Uterus (tissue), 4 donors: ENCODE results near the gene BOD1L1. TPM values are rescaled to one million over a fixed set of nuclear protein-coding genes. Genes with fewer than 3 reads are reported as not detected.

ENCODE experiments used
- DNase-seq, 2 donors: peaks; one replicate each; pipeline ENCODE4 v3.0.0-alpha.2; 2019 to 2020
- H3K27ac ChIP-seq, 2 donors: fragments of 200-600 bp; sonication (generic); 1 replicate in 1 of 2; 2 replicates in 1 of 2; pipeline ENCODE4 v1.5.1; 2016 to 2018
- H3K27me3 ChIP-seq, 2 donors: fragments of 200-600 bp; sonication (generic); one replicate each; pipeline ENCODE4 v1.5.1; 2018 to 2019; ENCODE audit warnings: control low read depth in 1 of 2
- H3K36me3 ChIP-seq, 2 donors: fragments of 200-600 bp; sonication (generic); one replicate each; pipeline ENCODE4 v1.5.1; 2019; ENCODE audit warnings: control low read depth in 1 of 2
- H3K4me1 ChIP-seq, 2 donors: fragments of 200-600 bp; sonication (generic); one replicate each; pipeline ENCODE4 v1.5.1; 2018 to 2019; ENCODE audit warnings: control low read depth in 1 of 2
- H3K4me3 ChIP-seq, 2 donors: fragments of 200-600 bp; sonication (generic); 1 replicate in 1 of 2; 2 replicates in 1 of 2; pipeline ENCODE4 v1.5.1; 2018 to 2019; ENCODE audit warnings: mild to moderate bottlenecking in 1 of 2
- H3K9me3 ChIP-seq, 2 donors: fragments of 200-600 bp; sonication (generic); one replicate each; pipeline ENCODE4 v1.5.1; 2019; ENCODE audit warnings: control low read depth in 1 of 2
- CTCF ChIP-seq, 4 experiments: fragments of 200-600 bp in 2 of 4; fragments of 450-650 bp in 2 of 4; sonication (generic) in 2 of 4; IDR thresholded peaks; one replicate each; pipeline ENCODE4 v1.5.1; 2016 to 2019; ENCODE audit warnings: antibody characterized with exemption in 4 of 4, mild to moderate bottlenecking in 2 of 4, moderate library complexity in 1 of 4
- POLR2A ChIP-seq, 2 donors: fragments of 450-650 bp; IDR thresholded peaks; one replicate each; pipeline ENCODE4 v1.6.1; 2016; ENCODE audit warnings: antibody characterized with exemption in 2 of 2, mild to moderate bottlenecking in 1 of 2, moderate library complexity in 1 of 2
- intact Hi-C: fragments of 100-400 bp; cut with DNase I; formaldehyde crosslinking; loops from one replicate; pipeline ENCODE4 v1.15.1; 2023; ENCODE audit warnings: low total_unique reads
- total RNA-seq, 4 donors: library from RNA; depleted of rRNA in 3 of 4; stranded (reverse); fragments of >200 nt in 3 of 4; gene quantifications; one replicate each; pipeline versions ENCODE4 v1.1.0 to v1.2.4, GENCODE V29; 2014 to 2023
- donor health status: DM: yes; HTN: yes; CAD: no.

Gene BOD1L1
- total RNA-seq, 4 donors from 2014 or later: 17.9 to 64.8 (median 50.5) TPM

- no peak for TF ChIP-seq POLR2A (IDR thresholded peaks at IDR 0.05)
- no peak for TF ChIP-seq CTCF (IDR thresholded peaks at IDR 0.05)
- intact Hi-C loops: no loop called here
- no peak for DNase-seq
- H3K9me3 ChIP-seq: no peaks in the 10 kb centered on the region
- no peak overlapping the region for H3K4me3 ChIP-seq
- no peaks in the 10 kb centered on the region for H3K4me1 ChIP-seq
- no peaks in the 10 kb centered on the region for H3K27me3 ChIP-seq
- H3K36me3 ChIP-seq: no peaks in the 10 kb centered on the region
- H3K27ac ChIP-seq: no peak overlapping the region
Observed at GRCh38 chr4:13584481-13584880, 43.0 kb downstream of the BOD1L1 start.

- H3K36me3 ChIP-seq: no peaks in the 10 kb centered on the region
- intact Hi-C loops: no loop called here
- no peak for TF ChIP-seq CTCF (IDR thresholded peaks at IDR 0.05)
- TF ChIP-seq POLR2A (IDR thresholded peaks at IDR 0.05): no peak
- DNase-seq: no peak
- no peak overlapping the region for H3K4me3 ChIP-seq
- H3K9me3 ChIP-seq: no peaks in the 10 kb centered on the region
- H3K27ac ChIP-seq: no peak overlapping the region
- no peaks in the 10 kb centered on the region for H3K4me1 ChIP-seq
- no peaks in the 10 kb centered on the region for H3K27me3 ChIP-seq
Observed at GRCh38 chr4:13580036-13580435, 47.5 kb downstream of the BOD1L1 start.

GRCh38 chr4:13577660-13578059 lies 49.9 kb downstream of the BOD1L1 start:
- H3K27me3 ChIP-seq: no peaks in the 10 kb centered on the region
- H3K9me3 ChIP-seq: no peaks in the 10 kb centered on the region
- no peaks in the 10 kb centered on the region for H3K4me1 ChIP-seq
- no peak for TF ChIP-seq CTCF (IDR thresholded peaks at IDR 0.05)
- no peak for TF ChIP-seq POLR2A (IDR thresholded peaks at IDR 0.05)
- no peak for DNase-seq
- H3K27ac ChIP-seq: no peak overlapping the region
- intact Hi-C loops: no loop called here
- no peaks in the 10 kb centered on the region for H3K36me3 ChIP-seq
- H3K4me3 ChIP-seq: no peak overlapping the region

- intact Hi-C loops: no loop called here
Observed at GRCh38 chr4:13570916-13571315, 56.6 kb downstream of the BOD1L1 start.

GRCh38 chr4:13567125-13567524 lies 60.4 kb downstream of the BOD1L1 start:
- Histone ChIP-seq H3K27me3 (no peaks in the 10 kb centered on the region), H3K9me3 (no peaks in the 10 kb centered on the region), H3K36me3 (no peaks in the 10 kb centered on the region), H3K4me3 (no peak overlapping the region), H3K27ac (no peak overlapping the region), H3K4me1 (no peaks in the 10 kb centered on the region)
- TF ChIP-seq POLR2A (IDR thresholded peaks at IDR 0.05) (no peak), CTCF (IDR thresholded peaks at IDR 0.05) (no peak)
- intact Hi-C loops: no loop called here
- DNase-seq: no peak

More at GRCh38 chr4:13570916-13571315, 56.6 kb downstream of the BOD1L1 start:
- Histone ChIP-seq H3K36me3 (no peaks in the 10 kb centered on the region), H3K9me3 (no peaks in the 10 kb centered on the region), H3K27me3 (no peaks in the 10 kb centered on the region), H3K4me1 (no peaks in the 10 kb centered on the region), H3K4me3 (no peak overlapping the region), H3K27ac (no peak overlapping the region)
- no peak for TF ChIP-seq CTCF (IDR thresholded peaks at IDR 0.05)
- no peak for TF ChIP-seq POLR2A (IDR thresholded peaks at IDR 0.05)
- no peak for DNase-seq
